ENCODE data around the gene KPNA5.

KPNA5 gene

GRCh38 chr6:116764629-116764960, 83.6 kb downstream of the KPNA5 start:
- Histone ChIP-seq H3K9ac (ENCODE audit: low read length) (no peak overlapping the region), H2AFZ (ENCODE audit: low read depth, low read length) (no peak overlapping the region), H3K4me1 (ENCODE audit: low read length) (no peaks in the 10 kb centered on the region), H3K27ac (ENCODE audit: low read length) (no peak overlapping the region), H3K4me3 (ENCODE audit: low read length) (no peak overlapping the region), H3K9me3 (ENCODE audit: insufficient read depth, low read length) (no peaks in the 10 kb centered on the region), H3K27me3 (ENCODE audit: low read depth, low read length) (no peaks in the 10 kb centered on the region), H3K4me2 (ENCODE audit: low read length) (no peak overlapping the region), H4K20me1 (ENCODE audit: insufficient read depth, low read length) (no peaks in the 10 kb centered on the region), H3K79me2 (ENCODE audit: low read length) (no peaks in the 10 kb centered on the region), H3K36me3 (replicated peaks; ENCODE audit: low read depth, low read length) (no peaks in the 10 kb centered on the region)
- no peak for TF ChIP-seq EZH2phosphoT487 (IDR thresholded peaks at IDR 0.05; ENCODE audit: low read depth)
- TF ChIP-seq CTCF (IDR thresholded peaks at IDR 0.05; ENCODE audit: low read depth, low read length): no peak

GRCh38 chr6:116764961-116765841, 84.2 kb downstream of the KPNA5 start, which contains the start of gene FAM162B:
Gene FAM162B, minus strand, starts transcription at chr6:116765719. Its CDS starts 143 bp downstream, at chr6:116765576.
- no peak within 1 kb of the TSS for H2AFZ ChIP-seq (ENCODE audit: low read depth, low read length)
- H3K9ac ChIP-seq (ENCODE audit: low read length): no peak within 1 kb of the TSS
- no peak within 1 kb of the TSS for H3K4me2 ChIP-seq (ENCODE audit: low read length)
- no peaks in the 10 kb centered on the region for H3K27me3 ChIP-seq (ENCODE audit: low read depth, low read length)
- no peaks in the 10 kb centered on the region for H3K4me1 ChIP-seq (ENCODE audit: low read length)
- H3K9me3 ChIP-seq (ENCODE audit: insufficient read depth, low read length): no peaks in the 10 kb centered on the region
- TF ChIP-seq EZH2phosphoT487 (IDR thresholded peaks at IDR 0.05; ENCODE audit: low read depth) (no peak), CTCF (IDR thresholded peaks at IDR 0.05; ENCODE audit: low read depth, low read length) (no peak)
- no peak within 1 kb of the TSS for H3K4me3 ChIP-seq (ENCODE audit: low read length)
- no peaks in the 10 kb centered on the region for H3K79me2 ChIP-seq (ENCODE audit: low read length)
- no peak within 1 kb of the TSS for H3K27ac ChIP-seq (ENCODE audit: low read length)
- no peaks in the 10 kb centered on the region for H4K20me1 ChIP-seq (ENCODE audit: insufficient read depth, low read length)
- no peaks in the 10 kb centered on the region for H3K36me3 ChIP-seq (replicated peaks; ENCODE audit: low read depth, low read length)

GRCh38 chr6:116766506-116767176, 85.6 kb downstream of the KPNA5 start:
- Histone ChIP-seq H3K27ac (ENCODE audit: low read length) (no peak overlapping the region), H3K79me2 (ENCODE audit: low read length) (no peaks in the 10 kb centered on the region), H3K4me1 (ENCODE audit: low read length) (no peaks in the 10 kb centered on the region), H3K4me3 (ENCODE audit: low read length) (no peak overlapping the region), H3K36me3 (replicated peaks; ENCODE audit: low read depth, low read length) (no peaks in the 10 kb centered on the region), H3K27me3 (ENCODE audit: low read depth, low read length) (no peaks in the 10 kb centered on the region), H3K9ac (ENCODE audit: low read length) (no peak overlapping the region), H2AFZ (ENCODE audit: low read depth, low read length) (no peak overlapping the region), H3K4me2 (ENCODE audit: low read length) (no peak overlapping the region), H3K9me3 (ENCODE audit: insufficient read depth, low read length) (no peaks in the 10 kb centered on the region), H4K20me1 (ENCODE audit: insufficient read depth, low read length) (no peaks in the 10 kb centered on the region)
- TF ChIP-seq CTCF (IDR thresholded peaks at IDR 0.05; ENCODE audit: low read depth, low read length): no peak
- no peak for TF ChIP-seq EZH2phosphoT487 (IDR thresholded peaks at IDR 0.05; ENCODE audit: low read depth)

GRCh38 chr6:116767715-116768114, 86.7 kb downstream of the KPNA5 start:
- no peaks in the 10 kb centered on the region for H3K79me2 ChIP-seq (ENCODE audit: low read length)
- H3K36me3 ChIP-seq (replicated peaks; ENCODE audit: low read depth, low read length): no peaks in the 10 kb centered on the region
- no peak overlapping the region for H3K4me3 ChIP-seq (ENCODE audit: low read length)
- H3K27ac ChIP-seq (ENCODE audit: low read length): no peak overlapping the region
- H3K9me3 ChIP-seq (ENCODE audit: insufficient read depth, low read length): no peaks in the 10 kb centered on the region
- H2AFZ ChIP-seq (ENCODE audit: low read depth, low read length): no peak overlapping the region
- H3K4me1 ChIP-seq (ENCODE audit: low read length): no peaks in the 10 kb centered on the region
- TF ChIP-seq CTCF (IDR thresholded peaks at IDR 0.05; ENCODE audit: low read depth, low read length) (no peak), EZH2phosphoT487 (IDR thresholded peaks at IDR 0.05; ENCODE audit: low read depth) (no peak)
- no peak overlapping the region for H3K4me2 ChIP-seq (ENCODE audit: low read length)
- no peak overlapping the region for H3K9ac ChIP-seq (ENCODE audit: low read length)
- H3K27me3 ChIP-seq (ENCODE audit: low read depth, low read length): no peaks in the 10 kb centered on the region
- no peaks in the 10 kb centered on the region for H4K20me1 ChIP-seq (ENCODE audit: insufficient read depth, low read length)

Measured in OCI-LY3 (cell line).